NCI-H2081 (cell line): ENCODE results near the gene TMEM225B.
"Not testable (repeated sequence)": the region's sequence is repeated elsewhere in the genome, so short reads cannot be mapped to it uniquely, and the experiment has no call there.

Source experiments
- DNase-seq, 2 experiments: peaks; one replicate each; lab custom pipeline; 2025; lab: John Stamatoyannopoulos, UW

TMEM225B gene

GRCh38 chr7:99579281-99579955 lies 18.6 kb upstream of the TMEM225B start:
- no peak for DNase-seq

GRCh38 chr7:99579956-99580777 lies 17.9 kb upstream of the TMEM225B start:
- peak; percentile 51 to 68 for DNase-seq

- not testable (repeated sequence) for DNase-seq
Measured at GRCh38 chr7:99580778-99581332, 17.2 kb upstream of the TMEM225B start.

GRCh38 chr7:99588868-99589267 lies 9.2 kb upstream of the TMEM225B start:
- no peak for DNase-seq

GRCh38 chr7:99594948-99595745 lies 2.9 kb upstream of the TMEM225B start:
- DNase-seq = no peak

- DNase-seq = no peak
Measured at GRCh38 chr7:99596408-99596955, 1.6 kb upstream of the TMEM225B start.

GRCh38 chr7:99599836-99600235 lies 1.8 kb downstream of the TMEM225B start:
- no peak for DNase-seq

- DNase-seq = no peak
Measured at GRCh38 chr7:99601656-99602310, 3.7 kb downstream of the TMEM225B start.

- DNase-seq = no peak
Measured at GRCh38 chr7:99605527-99605926, 7.5 kb downstream of the TMEM225B start.

- no peak for DNase-seq
Measured at GRCh38 chr7:99606531-99606930, 8.5 kb downstream of the TMEM225B start.

GRCh38 chr7:99607548-99607947 lies 9.5 kb downstream of the TMEM225B start:
- DNase-seq = no peak

- DNase-seq = no peak
Measured at GRCh38 chr7:99614495-99614894, 16.4 kb downstream of the TMEM225B start.

GRCh38 chr7:99615989-99616358 lies 17.9 kb downstream of the TMEM225B start:
- no peak for DNase-seq

- DNase-seq = peak; percentile 93 to 96
Measured at GRCh38 chr7:99616359-99617191, 18.5 kb downstream of the TMEM225B start, which contains the start of gene ZSCAN25. TSS of gene ZSCAN25 (plus strand) at chr7:99616946. CDS start at chr7:99619607, 2,661 bp downstream.

- no peak for DNase-seq
Measured at GRCh38 chr7:99617192-99617781, 19.2 kb downstream of the TMEM225B start.

GRCh38 chr7:99618726-99619125 lies 20.7 kb downstream of the TMEM225B start:
- no peak for DNase-seq

GRCh38 chr7:99619571-99620130 lies 21.6 kb downstream of the TMEM225B start:
- DNase-seq = no peak

- DNase-seq = no peak
Measured at GRCh38 chr7:99621271-99621670, 23.2 kb downstream of the TMEM225B start.

GRCh38 chr7:99622596-99622995 lies 24.5 kb downstream of the TMEM225B start:
- DNase-seq = no peak
